Measurements from ENCODE around the gene ARHGAP5.

Gene ARHGAP5

DNA sequence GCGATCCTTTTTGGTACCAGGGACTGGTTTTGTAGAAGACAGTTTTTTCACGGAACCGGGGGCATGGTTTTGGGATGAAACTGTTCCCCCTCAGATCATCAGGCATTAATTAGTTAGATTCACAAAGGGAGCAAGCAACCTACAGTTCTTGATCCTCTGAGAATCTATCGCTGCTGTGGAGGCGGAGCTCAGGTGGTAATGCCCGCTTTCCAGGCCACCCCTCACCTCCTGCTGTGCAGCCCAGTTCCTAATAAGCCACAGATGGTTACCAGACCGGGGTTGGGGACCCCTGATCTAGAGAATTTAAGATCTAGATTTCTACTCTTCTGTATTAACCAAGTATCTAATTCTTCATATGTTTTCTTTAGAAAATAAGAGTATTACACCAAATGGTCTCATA lies 4.8 kb downstream of the ARHGAP5 start:
- TF ChIP-seq, protein P1, sequence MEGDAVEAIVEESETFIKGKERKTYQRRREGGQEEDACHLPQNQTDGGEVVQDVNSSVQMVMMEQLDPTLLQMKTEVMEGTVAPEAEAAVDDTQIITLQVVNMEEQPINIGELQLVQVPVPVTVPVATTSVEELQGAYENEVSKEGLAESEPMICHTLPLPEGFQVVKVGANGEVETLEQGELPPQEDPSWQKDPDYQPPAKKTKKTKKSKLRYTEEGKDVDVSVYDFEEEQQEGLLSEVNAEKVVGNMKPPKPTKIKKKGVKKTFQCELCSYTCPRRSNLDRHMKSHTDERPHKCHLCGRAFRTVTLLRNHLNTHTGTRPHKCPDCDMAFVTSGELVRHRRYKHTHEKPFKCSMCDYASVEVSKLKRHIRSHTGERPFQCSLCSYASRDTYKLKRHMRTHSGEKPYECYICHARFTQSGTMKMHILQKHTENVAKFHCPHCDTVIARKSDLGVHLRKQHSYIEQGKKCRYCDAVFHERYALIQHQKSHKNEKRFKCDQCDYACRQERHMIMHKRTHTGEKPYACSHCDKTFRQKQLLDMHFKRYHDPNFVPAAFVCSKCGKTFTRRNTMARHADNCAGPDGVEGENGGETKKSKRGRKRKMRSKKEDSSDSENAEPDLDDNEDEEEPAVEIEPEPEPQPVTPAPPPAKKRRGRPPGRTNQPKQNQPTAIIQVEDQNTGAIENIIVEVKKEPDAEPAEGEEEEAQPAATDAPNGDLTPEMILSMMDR (IDR thresholded peaks at IDR 0.05; ENCODE audit: low read depth, low read length): no peak
- no peak for DNase-seq (ENCODE audit: low read depth in 2 of 2)
- H3K4me3 ChIP-seq (replicated peaks in 1 of 2; ENCODE audit: low read depth in 2 of 2, low read length in 2 of 2): no peak overlapping the region

DNA sequence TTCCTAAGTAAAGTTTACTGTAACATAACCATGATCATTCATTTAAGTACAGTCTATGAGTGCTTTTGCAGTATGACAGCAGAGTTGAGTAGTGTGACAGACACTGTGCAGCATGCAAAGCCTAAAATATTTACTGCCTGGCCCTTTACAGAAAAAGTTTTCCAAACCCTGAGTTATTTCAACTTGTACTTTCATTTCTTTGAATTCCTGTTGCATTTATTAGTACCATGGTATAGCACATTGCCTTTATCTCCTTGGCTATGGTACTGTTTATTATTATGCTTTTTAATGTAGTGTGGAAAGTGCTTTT lies 6.2 kb downstream of the ARHGAP5 start:
- DNase-seq (ENCODE audit: low read depth in 2 of 2): no peak
- TF ChIP-seq, protein P1 (IDR thresholded peaks at IDR 0.05; ENCODE audit: low read depth, low read length): no peak
- H3K4me3 ChIP-seq (replicated peaks in 1 of 2; ENCODE audit: low read depth in 2 of 2, low read length in 2 of 2): no peak overlapping the region

DNA sequence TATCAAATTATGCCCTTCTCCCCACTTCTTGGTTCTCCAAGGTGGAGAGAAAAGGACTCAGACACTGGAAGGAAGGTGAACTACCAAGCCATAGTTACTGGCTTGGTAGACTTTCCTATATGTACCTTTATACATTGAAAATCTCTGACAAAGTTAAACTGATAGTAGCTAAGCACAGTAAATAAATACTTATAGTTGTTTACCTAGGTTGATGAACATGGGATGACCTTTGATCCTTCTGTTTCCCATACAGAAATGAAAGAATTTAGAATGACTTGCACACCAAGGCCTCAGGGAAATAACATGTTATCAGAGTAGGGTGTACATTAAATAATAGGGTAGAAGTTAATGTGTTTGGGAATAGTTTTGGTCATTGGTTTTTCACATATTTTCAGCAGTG lies 6.7 kb downstream of the ARHGAP5 start:
- DNase-seq (ENCODE audit: low read depth in 2 of 2): no peak
- H3K4me3 ChIP-seq (replicated peaks in 1 of 2; ENCODE audit: low read depth in 2 of 2, low read length in 2 of 2): no peak overlapping the region
- TF ChIP-seq, protein P1 (IDR thresholded peaks at IDR 0.05; ENCODE audit: low read depth, low read length): no peak

DNA sequence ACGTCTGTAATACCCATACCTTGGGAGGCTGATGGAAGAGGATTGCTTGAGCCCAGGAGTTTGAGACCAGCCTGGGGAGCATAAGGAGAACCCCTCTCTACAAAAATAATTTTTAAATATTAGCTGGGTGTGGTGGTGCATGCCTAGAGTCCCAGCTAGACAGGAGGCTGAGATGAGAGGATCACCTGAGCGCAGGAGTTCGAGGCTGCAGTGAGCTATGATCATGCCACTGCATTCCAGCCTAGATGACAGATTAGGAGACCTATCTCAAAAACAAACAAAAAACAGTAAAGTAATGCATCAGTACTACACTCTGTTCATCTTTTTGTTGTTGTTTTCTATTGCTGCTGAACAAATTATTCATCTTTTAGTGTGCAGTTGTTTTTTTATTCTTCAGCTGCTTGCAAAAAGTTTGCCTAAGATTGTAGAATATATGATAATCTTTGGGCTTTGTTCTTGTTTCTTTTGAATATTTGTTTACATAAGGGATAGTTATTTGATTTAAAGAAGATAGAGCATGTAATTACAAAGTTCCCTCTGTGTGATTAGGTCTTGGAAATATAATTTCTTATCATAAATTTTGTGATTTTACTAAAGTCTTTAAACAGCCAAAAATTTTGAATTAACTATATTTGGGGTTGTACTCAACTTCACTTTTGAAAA lies 8.2 kb downstream of the ARHGAP5 start:
- DNase-seq (ENCODE audit: low read depth in 2 of 2): no peak
- no peak overlapping the region for H3K4me3 ChIP-seq (replicated peaks in 1 of 2; ENCODE audit: low read depth in 2 of 2, low read length in 2 of 2)
- TF ChIP-seq, protein P1 (IDR thresholded peaks at IDR 0.05; ENCODE audit: low read depth, low read length): no peak

DNA sequence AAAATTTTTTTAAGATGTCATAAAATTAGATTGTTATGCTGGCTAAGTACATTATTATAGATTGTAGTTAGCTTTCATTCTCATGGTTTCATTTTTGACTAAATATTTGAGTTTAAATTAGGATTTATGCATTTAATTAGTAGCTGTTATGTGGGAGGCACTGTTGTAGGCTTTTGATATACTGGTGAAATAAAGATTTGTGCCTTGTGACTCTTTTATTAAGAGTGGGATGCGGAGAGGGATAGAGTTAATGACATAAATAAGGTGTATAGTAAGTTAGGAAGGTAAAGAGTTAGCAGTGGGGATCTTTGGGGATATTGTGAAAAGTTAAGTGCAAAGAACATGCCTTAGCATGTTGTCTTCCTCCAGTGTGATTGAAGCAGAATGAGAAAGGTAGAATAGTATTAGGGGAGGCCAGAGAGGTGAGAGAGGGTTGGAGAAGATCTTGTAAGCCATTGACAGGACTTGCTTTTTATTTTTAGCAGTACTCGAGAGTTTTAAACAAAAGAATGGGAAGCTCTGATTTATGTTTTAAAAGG lies 8.8 kb downstream of the ARHGAP5 start:
- TF ChIP-seq, protein P1 (IDR thresholded peaks at IDR 0.05; ENCODE audit: low read depth, low read length): no peak
- DNase-seq (ENCODE audit: low read depth in 2 of 2): no peak

DNA sequence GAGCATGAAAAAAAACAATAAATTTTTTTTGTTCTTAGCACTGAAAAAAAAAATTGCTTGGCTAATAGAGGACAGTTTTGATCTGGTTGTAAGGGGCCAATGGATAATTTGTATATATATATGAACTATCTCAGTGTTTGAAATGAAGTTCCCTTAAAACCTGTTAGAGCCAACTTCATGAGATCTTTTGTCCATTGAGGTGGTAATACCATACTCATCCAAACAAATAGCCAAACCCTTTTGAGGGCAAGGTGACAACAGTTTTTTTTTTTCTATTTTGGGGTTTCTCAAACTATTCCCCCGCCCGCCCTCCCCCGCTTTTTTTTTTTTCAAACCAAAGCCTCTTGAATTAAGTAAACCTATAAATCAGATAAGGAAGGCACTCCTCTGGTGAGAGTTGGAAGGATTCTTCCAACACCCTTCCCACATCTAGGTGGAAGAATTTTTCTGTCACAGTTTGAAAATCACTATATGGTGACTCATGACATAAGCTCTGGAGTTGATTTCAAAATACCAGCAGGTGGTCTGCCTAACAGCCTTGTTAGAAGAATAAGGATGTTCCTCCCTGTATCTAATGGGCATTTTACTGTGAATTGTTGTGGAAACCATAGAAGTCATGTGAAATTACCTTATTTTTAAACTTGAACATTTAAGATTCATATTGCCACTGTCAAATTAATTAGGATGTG lies 10.2 kb downstream of the ARHGAP5 start:
- no peak overlapping the region for H3K4me3 ChIP-seq (replicated peaks in 1 of 2; ENCODE audit: low read depth in 2 of 2, low read length in 2 of 2)
- TF ChIP-seq, protein P1 (IDR thresholded peaks at IDR 0.05; ENCODE audit: low read depth, low read length): no peak
- peak in 1 of 2 donors; percentile 59 for DNase-seq (ENCODE audit: low read depth in 2 of 2)

More for the DNA sequence above, 8.8 kb downstream of the ARHGAP5 start:
- no peak overlapping the region for H3K4me3 ChIP-seq (replicated peaks in 1 of 2; ENCODE audit: low read depth in 2 of 2, low read length in 2 of 2)
